Measurements from ENCODE around the gene ZBTB21.

DNA sequence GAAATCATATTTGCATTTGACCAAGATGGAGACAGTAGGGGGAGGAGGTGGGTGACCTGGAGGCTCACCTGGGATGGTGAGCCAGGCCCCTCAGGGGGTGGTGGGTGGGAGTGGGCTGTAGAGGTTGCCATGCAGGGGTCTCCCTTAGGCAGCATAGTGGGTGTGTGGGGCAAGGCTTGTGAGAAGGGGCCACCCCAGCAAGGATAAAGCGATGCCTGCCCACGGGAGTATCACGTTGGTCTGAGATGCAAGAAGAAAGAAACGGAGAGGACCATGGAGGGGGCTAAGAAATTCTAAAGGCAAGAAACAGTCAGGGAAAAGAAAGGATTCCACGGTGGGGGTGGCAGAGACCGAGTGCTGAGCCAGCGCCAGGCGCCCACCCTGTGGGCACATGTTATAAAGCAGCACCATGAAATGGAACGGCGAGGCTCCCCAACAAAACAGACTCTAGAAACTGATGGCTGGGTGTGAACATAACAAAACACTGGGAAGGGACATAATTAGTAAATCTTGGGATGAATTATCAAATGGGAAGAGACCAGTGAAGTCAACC is 44.6 kb downstream of the ZBTB21 start:
- TF ChIP-seq, protein P1, sequence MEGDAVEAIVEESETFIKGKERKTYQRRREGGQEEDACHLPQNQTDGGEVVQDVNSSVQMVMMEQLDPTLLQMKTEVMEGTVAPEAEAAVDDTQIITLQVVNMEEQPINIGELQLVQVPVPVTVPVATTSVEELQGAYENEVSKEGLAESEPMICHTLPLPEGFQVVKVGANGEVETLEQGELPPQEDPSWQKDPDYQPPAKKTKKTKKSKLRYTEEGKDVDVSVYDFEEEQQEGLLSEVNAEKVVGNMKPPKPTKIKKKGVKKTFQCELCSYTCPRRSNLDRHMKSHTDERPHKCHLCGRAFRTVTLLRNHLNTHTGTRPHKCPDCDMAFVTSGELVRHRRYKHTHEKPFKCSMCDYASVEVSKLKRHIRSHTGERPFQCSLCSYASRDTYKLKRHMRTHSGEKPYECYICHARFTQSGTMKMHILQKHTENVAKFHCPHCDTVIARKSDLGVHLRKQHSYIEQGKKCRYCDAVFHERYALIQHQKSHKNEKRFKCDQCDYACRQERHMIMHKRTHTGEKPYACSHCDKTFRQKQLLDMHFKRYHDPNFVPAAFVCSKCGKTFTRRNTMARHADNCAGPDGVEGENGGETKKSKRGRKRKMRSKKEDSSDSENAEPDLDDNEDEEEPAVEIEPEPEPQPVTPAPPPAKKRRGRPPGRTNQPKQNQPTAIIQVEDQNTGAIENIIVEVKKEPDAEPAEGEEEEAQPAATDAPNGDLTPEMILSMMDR (conservative IDR thresholded peaks at IDR 0.05; ENCODE audit: low read depth, low read length), result no peak
- TF ChIP-seq MXI1 (IDR thresholded peaks at IDR 0.05; ENCODE audit: borderline replicate concordance, low read depth, low read length), result no peak
- TF ChIP-seq SMC3 (IDR thresholded peaks at IDR 0.05; ENCODE audit: low read depth, low read length), result no peak
- TF ChIP-seq POLR2A (IDR thresholded peaks at IDR 0.05; ENCODE audit: low read depth, low read length), result no peak
- TF ChIP-seq, protein P2, sequence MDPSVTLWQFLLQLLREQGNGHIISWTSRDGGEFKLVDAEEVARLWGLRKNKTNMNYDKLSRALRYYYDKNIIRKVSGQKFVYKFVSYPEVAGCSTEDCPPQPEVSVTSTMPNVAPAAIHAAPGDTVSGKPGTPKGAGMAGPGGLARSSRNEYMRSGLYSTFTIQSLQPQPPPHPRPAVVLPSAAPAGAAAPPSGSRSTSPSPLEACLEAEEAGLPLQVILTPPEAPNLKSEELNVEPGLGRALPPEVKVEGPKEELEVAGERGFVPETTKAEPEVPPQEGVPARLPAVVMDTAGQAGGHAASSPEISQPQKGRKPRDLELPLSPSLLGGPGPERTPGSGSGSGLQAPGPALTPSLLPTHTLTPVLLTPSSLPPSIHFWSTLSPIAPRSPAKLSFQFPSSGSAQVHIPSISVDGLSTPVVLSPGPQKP (IDR thresholded peaks at IDR 0.05; ENCODE audit: borderline replicate concordance, low read depth, low read length), result no peak
- no peak for TF ChIP-seq MAFK (IDR thresholded peaks at IDR 0.05; ENCODE audit: low read depth, low read length)
- TF ChIP-seq RFX5 (IDR thresholded peaks at IDR 0.05; ENCODE audit: low read depth, low read length), result no peak
- no peak for TF ChIP-seq CEBPB (IDR thresholded peaks at IDR 0.05; ENCODE audit: low read depth, low read length)
- TF ChIP-seq BHLHE40 (IDR thresholded peaks at IDR 0.05; ENCODE audit: low read depth, low read length), result no peak
- TF ChIP-seq, protein P3, sequence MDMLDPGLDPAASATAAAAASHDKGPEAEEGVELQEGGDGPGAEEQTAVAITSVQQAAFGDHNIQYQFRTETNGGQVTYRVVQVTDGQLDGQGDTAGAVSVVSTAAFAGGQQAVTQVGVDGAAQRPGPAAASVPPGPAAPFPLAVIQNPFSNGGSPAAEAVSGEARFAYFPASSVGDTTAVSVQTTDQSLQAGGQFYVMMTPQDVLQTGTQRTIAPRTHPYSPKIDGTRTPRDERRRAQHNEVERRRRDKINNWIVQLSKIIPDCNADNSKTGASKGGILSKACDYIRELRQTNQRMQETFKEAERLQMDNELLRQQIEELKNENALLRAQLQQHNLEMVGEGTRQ (IDR thresholded peaks at IDR 0.05; ENCODE audit: low read depth, low read length), result no peak
- TF ChIP-seq RAD21 (IDR thresholded peaks at IDR 0.05; ENCODE audit: low read length), result no peak
- no peak for TF ChIP-seq RCOR1 (IDR thresholded peaks at IDR 0.05; ENCODE audit: insufficient replicate concordance, low read length)
- no peak for TF ChIP-seq FOS (IDR thresholded peaks at IDR 0.05; ENCODE audit: low read depth, low read length)
- TF ChIP-seq NFE2L2 (IDR thresholded peaks at IDR 0.05; ENCODE audit: low read depth, low read length), result no peak
